ENCODE data around the gene ELAVL1. TPM values are rescaled to one million over a fixed set of nuclear protein-coding genes. Genes with fewer than 3 reads are reported as not detected.

Gene ELAVL1
- total RNA-seq, 1 donor from 2014 or later, result 107 TPM

- no peak for TF ChIP-seq EZH2 (IDR thresholded peaks at IDR 0.05; ENCODE audit: insufficient read depth, low read length)
- TF ChIP-seq, protein P1, sequence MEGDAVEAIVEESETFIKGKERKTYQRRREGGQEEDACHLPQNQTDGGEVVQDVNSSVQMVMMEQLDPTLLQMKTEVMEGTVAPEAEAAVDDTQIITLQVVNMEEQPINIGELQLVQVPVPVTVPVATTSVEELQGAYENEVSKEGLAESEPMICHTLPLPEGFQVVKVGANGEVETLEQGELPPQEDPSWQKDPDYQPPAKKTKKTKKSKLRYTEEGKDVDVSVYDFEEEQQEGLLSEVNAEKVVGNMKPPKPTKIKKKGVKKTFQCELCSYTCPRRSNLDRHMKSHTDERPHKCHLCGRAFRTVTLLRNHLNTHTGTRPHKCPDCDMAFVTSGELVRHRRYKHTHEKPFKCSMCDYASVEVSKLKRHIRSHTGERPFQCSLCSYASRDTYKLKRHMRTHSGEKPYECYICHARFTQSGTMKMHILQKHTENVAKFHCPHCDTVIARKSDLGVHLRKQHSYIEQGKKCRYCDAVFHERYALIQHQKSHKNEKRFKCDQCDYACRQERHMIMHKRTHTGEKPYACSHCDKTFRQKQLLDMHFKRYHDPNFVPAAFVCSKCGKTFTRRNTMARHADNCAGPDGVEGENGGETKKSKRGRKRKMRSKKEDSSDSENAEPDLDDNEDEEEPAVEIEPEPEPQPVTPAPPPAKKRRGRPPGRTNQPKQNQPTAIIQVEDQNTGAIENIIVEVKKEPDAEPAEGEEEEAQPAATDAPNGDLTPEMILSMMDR (IDR thresholded peaks at IDR 0.05; ENCODE audit: insufficient read depth, low read depth, low read length), result no peak
- Histone ChIP-seq H3K4me2 (ENCODE audit: low read length) (no peak overlapping the region), H3K79me2 (ENCODE audit: insufficient read depth, low read length) (no peaks in the 10 kb centered on the region), H3K4me3 (ENCODE audit: insufficient read depth, low read depth, low read length) (no peak overlapping the region), H3K9me3 (ENCODE audit: insufficient read depth, low read depth, low read length) (no peaks in the 10 kb centered on the region), H3K27me3 (ENCODE audit: insufficient read depth, low read length) (no peaks in the 10 kb centered on the region), H3K4me1 (ENCODE audit: insufficient read depth, low read length) (no peaks in the 10 kb centered on the region), H3K9ac (ENCODE audit: low read length) (no peak overlapping the region), H4K20me1 (ENCODE audit: insufficient read depth, low read length) (no peaks in the 10 kb centered on the region), H3K27ac (ENCODE audit: low read depth, low read length) (no peak overlapping the region), H2AFZ (ENCODE audit: low read depth, low read length) (no peak overlapping the region), H3K36me3 (ENCODE audit: insufficient read depth, low read length) (no peaks in the 10 kb centered on the region)
- Mint-ChIP-seq H3K27me3 (ENCODE audit: low read depth, unreplicated experiment) (peaks cover 2% of the 10 kb centered on the region), H3K27ac (ENCODE audit: unreplicated experiment) (no peak overlapping the region), H3K36me3 (ENCODE audit: low read depth, unreplicated experiment) (peaks cover 6% of the 10 kb centered on the region), H3K4me1 (ENCODE audit: low read depth, unreplicated experiment) (no peaks in the 10 kb centered on the region), H3K9me3 (ENCODE audit: unreplicated experiment) (no peaks in the 10 kb centered on the region), H3K4me3 (ENCODE audit: unreplicated experiment) (no peak overlapping the region)
- FAIRE-seq, result no peak
- no peak for DNase-seq (ENCODE audit: low read depth)
These were observed 15.9 kb upstream of the ELAVL1 start for GRCh38 chr19:8021374-8021773.

- FAIRE-seq (no peak), DNase-seq (ENCODE audit: low read depth) (no peak)
- no peaks in the 10 kb centered on the region for H3K79me2 ChIP-seq (ENCODE audit: insufficient read depth, low read length)
- no peaks in the 10 kb centered on the region for H3K9me3 ChIP-seq (ENCODE audit: insufficient read depth, low read depth, low read length)
- no peak overlapping the region for H3K4me3 Mint-ChIP-seq (ENCODE audit: unreplicated experiment)
- no peaks in the 10 kb centered on the region for H3K4me1 Mint-ChIP-seq (ENCODE audit: low read depth, unreplicated experiment)
- no peak overlapping the region for H3K4me2 ChIP-seq (ENCODE audit: low read length)
- no peaks in the 10 kb centered on the region for H3K27me3 ChIP-seq (ENCODE audit: insufficient read depth, low read length)
- no peak overlapping the region for H3K27ac Mint-ChIP-seq (ENCODE audit: unreplicated experiment)
- no peak overlapping the region for H3K27ac ChIP-seq (ENCODE audit: low read depth, low read length)
- no peaks in the 10 kb centered on the region for H4K20me1 ChIP-seq (ENCODE audit: insufficient read depth, low read length)
- H3K9me3 Mint-ChIP-seq (ENCODE audit: unreplicated experiment), result no peaks in the 10 kb centered on the region
- TF ChIP-seq EZH2 (IDR thresholded peaks at IDR 0.05; ENCODE audit: insufficient read depth, low read length), result no peak
- TF ChIP-seq, protein P1 (IDR thresholded peaks at IDR 0.05; ENCODE audit: insufficient read depth, low read depth, low read length), result no peak
- H3K4me3 ChIP-seq (ENCODE audit: insufficient read depth, low read depth, low read length), result no peak overlapping the region
- H3K36me3 Mint-ChIP-seq (ENCODE audit: low read depth, unreplicated experiment), result peaks cover 6% of the 10 kb centered on the region
- H2AFZ ChIP-seq (ENCODE audit: low read depth, low read length), result no peak overlapping the region
- H3K27me3 Mint-ChIP-seq (ENCODE audit: low read depth, unreplicated experiment), result peaks cover 2% of the 10 kb centered on the region
- no peaks in the 10 kb centered on the region for H3K36me3 ChIP-seq (ENCODE audit: insufficient read depth, low read length)
- H3K4me1 ChIP-seq (ENCODE audit: insufficient read depth, low read length), result no peaks in the 10 kb centered on the region
- no peak overlapping the region for H3K9ac ChIP-seq (ENCODE audit: low read length)
These were observed 15.2 kb upstream of the ELAVL1 start for GRCh38 chr19:8020681-8021080.

- no peak for FAIRE-seq
- H3K4me3 ChIP-seq (ENCODE audit: insufficient read depth, low read depth, low read length), result no peak overlapping the region
- no peak overlapping the region for H3K4me2 ChIP-seq (ENCODE audit: low read length)
- no peak for DNase-seq (ENCODE audit: low read depth)
- Mint-ChIP-seq H3K36me3 (ENCODE audit: low read depth, unreplicated experiment) (peaks cover 9% of the 10 kb centered on the region), H3K4me3 (ENCODE audit: unreplicated experiment) (no peak overlapping the region), H3K4me1 (ENCODE audit: low read depth, unreplicated experiment) (no peaks in the 10 kb centered on the region), H3K27ac (ENCODE audit: unreplicated experiment) (no peak overlapping the region), H3K27me3 (ENCODE audit: low read depth, unreplicated experiment) (peaks cover 2% of the 10 kb centered on the region), H3K9me3 (ENCODE audit: unreplicated experiment) (no peaks in the 10 kb centered on the region)
- TF ChIP-seq EZH2 (IDR thresholded peaks at IDR 0.05; ENCODE audit: insufficient read depth, low read length), result no peak
- TF ChIP-seq, protein P1 (IDR thresholded peaks at IDR 0.05; ENCODE audit: insufficient read depth, low read depth, low read length), result no peak
- H2AFZ ChIP-seq (ENCODE audit: low read depth, low read length), result no peak overlapping the region
- no peaks in the 10 kb centered on the region for H3K4me1 ChIP-seq (ENCODE audit: insufficient read depth, low read length)
- no peak overlapping the region for H3K9ac ChIP-seq (ENCODE audit: low read length)
- no peak overlapping the region for H3K27ac ChIP-seq (ENCODE audit: low read depth, low read length)
- no peaks in the 10 kb centered on the region for H4K20me1 ChIP-seq (ENCODE audit: insufficient read depth, low read length)
- no peaks in the 10 kb centered on the region for H3K9me3 ChIP-seq (ENCODE audit: insufficient read depth, low read depth, low read length)
- H3K79me2 ChIP-seq (ENCODE audit: insufficient read depth, low read length), result no peaks in the 10 kb centered on the region
- H3K36me3 ChIP-seq (ENCODE audit: insufficient read depth, low read length), result no peaks in the 10 kb centered on the region
- no peaks in the 10 kb centered on the region for H3K27me3 ChIP-seq (ENCODE audit: insufficient read depth, low read length)
These were observed 12.4 kb upstream of the ELAVL1 start for GRCh38 chr19:8017808-8018207.
